Islet precursor cell (in vitro differentiated cells): ENCODE data around the gene TNFRSF14.
A peak's percentile ranks its signal among the peaks of the same experiment; 100 is the strongest.

Source experiments
- DNase-seq: peaks from one replicate; pipeline ENCODE4 v3.0.0-alpha.2; 2018

TNFRSF14 gene

DNA sequence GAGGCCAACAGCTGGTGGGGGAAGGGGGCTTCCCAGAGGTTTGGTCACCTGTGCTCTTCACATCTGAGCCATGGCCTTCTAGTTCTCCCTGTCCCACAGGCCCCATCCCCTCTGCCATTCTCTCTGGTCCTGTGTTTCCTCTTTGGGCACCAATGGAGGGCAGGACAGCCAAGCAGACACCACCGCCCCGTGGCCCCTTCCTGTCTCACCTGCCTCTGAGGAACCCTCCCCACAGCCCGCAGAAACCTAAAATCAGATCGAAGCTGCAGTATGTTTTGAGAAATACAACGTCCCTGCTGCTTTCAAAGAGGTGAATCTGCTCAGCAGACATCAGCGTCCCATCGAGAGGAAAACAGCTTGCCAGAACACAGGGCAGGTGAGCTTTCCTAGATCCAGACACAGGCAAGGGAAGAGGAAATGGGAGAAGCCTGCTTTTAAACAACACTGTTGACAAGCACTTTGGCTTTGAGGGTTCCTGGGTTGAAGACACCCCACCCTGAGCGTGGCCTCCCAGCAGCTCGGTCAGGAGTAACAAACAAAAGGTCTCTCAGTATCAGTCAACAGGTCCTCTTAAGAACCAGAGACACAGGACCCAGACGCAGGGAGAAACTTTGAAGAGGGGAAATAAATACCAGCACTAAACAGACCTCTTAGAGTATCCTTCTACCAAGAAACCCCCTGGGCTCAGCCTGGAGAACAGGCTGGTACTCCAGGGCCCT, 32.1 kb upstream of the TNFRSF14 start:
- no peak for DNase-seq

DNA sequence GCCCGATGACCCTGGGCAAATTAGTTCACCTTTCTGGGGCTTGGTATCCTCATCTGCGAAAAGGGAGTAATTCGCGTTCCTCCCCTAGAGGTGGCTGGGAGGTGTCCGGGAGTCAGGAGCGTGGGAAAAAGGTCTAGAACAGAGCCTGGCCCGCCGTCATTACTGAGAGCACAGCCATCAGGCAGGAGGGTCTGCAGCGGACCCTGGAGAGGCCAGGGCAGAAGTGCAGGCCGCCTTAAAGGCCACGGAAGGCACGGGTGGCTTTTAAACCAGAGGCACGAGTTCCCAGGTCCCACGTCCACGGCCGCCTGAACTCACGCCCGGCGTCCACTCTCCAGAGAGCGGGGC, 30.6 kb upstream of the TNFRSF14 start:
- no peak for DNase-seq

DNA sequence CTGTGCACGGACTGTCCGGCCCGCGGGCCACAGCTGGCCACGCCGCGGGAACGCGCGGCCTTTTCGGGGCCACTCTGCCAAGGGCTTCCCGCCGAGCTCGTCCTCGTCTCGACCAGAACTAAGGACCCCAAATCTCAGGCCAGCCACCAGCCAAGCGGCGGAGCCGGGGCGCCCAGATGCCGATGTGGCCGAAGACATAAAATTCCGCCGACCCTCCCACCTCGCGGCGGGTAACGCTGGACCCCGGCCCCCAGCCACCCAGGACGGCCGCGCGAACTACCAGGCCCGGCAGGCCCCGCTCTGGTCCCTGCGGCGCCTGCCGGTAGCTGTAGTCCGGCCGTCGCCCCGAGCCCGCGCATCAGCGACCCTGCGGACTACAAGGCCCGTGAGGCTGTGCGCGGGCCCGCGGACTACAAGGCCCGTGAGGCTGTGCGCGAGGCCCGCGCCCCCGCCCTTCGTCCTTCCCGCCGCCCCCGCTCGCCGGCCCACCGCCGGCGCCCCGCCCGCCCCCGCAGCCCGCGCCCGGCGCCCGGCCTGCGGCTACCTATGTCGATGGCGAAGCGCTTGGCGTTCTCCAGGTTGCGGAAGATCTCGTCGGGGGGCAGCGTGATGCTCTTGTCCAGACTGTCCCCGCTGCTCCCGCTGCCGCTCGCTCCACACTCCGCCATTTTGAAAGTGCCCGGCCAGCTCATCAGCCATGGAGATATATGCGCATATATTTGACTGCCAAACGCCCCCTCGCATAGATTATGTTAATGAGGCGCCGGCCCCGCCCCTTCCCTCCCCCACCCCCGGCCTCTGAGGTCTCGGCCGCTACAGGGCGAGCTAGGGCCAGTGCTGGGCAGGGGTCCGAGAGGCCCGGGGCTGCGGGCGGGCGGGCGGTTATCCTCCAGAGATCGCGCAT, 30.0 kb upstream of the TNFRSF14 start, which contains the start of gene PANK4:
Gene PANK4 (minus strand): TSS at position 677 of the 904 bp plus-strand sequence. CDS start 9 bp downstream, at position 668.
- DNase-seq = peak; percentile 95

DNA sequence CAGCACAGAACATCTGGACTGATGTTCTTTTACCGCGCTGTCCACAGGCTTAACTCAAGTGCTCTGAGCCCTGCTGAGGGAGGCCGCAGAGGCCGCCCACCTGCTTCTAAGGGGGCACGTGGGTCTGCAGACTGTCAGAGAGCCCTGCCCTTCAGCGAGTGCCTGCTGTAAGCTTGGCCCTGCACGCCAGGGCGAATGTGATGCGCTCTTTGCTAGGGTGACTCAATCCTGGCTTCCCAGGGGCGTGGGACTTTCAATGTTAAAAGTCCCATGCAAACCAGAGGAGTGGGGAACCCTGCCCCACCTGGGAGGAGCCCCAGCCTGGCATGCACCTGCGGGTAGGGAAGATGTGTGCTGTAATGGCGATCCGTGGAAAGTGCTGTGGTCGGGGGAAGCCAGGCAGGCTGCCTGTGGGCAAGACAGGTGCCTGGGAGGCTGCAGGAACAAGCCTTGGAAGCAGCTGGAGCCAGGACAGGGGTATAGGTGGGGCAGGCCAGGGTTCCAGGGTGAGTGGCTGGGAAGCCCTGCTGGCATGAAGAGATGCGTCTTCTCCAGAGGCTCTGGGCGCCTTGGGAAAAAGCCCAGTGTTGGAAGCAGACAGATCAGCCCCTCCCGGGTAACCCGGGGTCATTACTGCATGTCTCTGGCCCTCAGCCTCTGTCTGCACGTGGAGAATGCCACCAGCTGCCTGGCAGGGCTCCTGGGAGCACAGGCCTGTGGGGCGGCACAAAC, 29.2 kb upstream of the TNFRSF14 start:
- DNase-seq = no peak

DNA sequence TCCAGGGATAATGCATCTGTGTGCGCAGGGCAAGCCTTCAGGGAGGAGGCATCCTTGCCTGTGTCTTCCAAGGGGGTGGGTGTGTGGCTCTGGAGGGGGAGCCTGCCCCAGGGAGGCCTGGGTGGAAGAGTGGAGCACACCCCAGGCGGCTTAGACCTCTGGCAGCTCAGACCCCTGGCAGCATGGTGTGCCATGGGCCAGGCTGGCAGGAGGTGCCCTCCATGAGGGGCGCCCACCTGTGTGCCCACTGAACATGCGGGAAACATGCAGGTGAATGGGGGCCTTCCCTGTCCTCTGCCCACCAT, 28.7 kb upstream of the TNFRSF14 start:
- DNase-seq = no peak

DNA sequence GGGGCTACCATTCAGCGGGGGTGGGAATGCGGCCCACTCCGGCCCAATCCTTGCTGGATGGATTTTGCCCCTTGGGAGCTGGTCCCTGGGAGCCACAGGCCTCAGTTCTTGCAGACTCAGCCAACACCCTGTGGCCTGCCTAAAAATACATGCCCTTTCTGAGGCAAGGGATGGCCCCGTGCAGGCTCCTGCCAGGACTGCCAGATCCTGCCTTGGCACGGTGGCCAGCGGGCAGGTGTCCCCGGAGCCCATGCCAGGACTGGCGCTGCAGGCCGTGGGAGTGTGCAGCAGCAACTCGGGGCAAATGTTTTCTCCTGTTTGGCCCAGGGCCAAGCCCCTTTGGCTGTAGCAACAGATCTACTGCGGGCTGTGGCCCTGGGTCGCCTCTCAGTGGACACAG, 28.2 kb upstream of the TNFRSF14 start:
- DNase-seq = no peak

DNA sequence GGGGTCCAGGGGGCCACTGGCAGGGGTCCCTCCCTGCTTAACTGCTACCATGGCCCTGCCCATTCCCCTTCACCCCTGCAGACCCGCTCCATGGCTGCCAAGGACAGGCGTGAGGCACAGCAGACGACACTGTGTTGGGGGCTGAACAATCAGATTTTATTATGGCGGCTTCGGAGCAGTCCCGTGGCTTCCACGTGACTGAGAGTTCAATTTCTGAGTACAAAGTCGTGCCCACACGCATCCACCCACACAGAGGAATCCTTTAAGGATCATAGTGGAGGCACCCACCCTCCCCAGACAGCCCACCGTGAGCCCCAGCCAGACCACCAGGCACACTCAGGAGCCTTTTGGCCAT, 27.6 kb upstream of the TNFRSF14 start:
- no peak for DNase-seq

DNA sequence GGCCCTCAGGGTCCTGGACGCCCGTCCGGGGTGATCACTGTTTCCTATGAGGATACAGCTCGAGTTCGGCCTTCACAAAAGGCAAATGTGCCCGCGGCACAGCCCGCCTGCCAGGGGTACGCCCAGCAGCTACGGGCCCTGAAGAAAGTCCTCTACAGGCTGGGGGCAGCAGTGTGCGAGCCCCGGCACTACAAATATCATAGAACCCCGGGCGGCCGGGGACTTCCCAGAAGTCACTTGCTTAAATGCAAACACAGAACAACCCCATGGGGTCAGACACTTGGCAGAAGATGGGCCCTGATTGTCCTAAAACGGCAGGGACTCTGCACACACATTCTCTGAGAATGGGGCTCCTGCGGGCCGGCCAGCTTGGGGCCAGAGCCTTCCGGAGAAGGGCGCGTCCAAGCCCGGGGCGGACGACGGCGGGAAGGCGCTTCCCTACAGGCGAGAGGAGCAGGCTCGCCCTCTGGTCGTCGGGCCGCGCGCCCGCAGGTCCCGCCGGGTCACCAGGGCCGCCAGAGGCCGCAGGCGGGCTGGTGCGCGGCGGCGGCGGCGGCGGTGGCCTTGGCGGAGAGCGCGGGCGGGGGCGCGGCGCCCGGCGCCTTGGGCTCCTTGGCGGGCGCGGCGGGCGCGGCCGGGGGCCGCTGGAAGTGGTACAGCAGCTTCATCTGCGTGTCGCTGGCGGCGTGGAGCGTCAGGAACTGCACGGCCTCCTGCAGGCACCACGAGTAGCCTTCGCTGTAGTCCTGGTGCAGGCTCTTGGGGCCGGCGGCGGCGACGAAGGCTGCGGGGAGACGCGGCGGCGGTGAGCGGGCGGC, 27.0 kb upstream of the TNFRSF14 start:
- DNase-seq = peak; percentile 80

DNA sequence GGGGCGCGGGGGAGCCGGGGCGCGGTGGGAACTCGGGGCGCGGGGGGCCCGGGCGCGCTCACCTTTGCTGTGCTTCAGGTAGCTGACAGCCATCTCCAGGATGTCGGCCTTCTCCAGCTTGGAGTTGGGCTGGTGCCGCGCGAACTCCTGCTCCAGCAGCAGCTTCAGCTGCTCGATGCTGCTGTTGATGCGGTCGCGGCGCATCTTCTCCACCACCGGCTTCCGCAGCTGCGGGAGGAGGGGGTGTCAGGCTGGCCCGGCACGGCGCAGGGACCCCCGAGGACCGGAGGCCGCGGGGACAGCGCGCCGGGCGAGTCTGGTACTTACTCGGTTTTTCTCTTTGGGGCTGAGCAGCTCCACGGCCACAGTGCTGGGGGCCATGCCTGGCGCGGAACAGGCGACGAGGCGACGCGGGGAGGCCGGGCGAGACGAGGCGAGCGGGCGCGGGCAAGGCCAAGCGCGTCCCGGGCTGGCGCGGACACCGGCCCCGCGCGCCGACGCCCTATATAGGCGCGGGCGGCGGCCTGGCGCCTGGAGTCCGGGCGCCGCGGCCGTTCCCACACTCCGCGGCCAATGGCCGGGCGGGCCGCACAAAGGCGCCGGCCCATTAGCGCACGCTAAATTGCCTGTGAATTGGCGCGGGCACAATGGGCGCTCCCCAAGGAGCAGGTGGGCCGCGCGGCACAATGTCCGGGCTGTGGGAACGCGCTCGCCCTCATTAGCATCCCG, 26.2 kb upstream of the TNFRSF14 start, which contains the start of gene HES5:
Gene HES5 (minus strand): TSS at position 480 of the 729 bp plus-strand sequence. CDS start 99 bp downstream, at position 381.
- DNase-seq = no peak

DNA sequence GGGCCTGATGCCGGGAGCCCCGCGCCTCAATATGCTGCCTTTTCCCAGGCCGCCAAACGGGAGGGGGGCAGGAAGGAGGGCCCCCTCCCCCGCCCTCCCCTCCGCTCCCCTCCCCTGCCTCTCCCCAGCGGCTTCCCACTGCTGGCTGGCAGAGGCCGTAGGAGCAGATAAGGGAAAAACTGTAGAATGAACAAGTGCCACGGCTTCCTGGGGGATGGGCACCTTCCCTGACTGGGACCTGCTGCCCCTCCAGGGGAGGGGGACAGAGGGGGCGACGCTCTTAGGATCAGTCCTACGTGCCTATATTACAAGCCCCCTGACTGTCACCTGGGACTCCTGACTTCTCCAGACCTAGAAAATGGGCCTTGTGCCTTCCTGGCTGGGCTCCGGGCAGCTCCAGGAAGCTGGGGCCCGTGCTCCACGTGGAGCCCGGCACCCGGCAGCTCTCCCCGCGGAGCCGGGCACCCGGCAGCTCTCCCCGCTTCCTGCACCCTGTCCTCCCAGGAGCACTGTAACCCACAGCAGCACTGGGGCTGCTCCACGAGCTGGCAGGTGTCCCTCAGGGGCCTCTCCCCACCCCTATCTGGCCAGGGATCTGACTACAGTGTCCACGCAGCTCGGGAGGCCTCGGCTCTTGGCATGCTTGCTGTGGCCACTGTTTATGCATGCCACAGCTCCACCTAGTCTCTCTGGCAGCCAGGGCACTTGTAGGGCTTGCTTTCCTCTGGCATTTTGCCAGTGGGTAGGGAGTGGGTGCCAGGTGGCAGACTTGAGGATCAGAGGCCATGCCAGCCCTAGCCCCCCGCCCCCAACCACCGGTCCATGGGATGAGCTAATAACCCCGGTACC, 25.4 kb upstream of the TNFRSF14 start:
- no peak for DNase-seq

DNA sequence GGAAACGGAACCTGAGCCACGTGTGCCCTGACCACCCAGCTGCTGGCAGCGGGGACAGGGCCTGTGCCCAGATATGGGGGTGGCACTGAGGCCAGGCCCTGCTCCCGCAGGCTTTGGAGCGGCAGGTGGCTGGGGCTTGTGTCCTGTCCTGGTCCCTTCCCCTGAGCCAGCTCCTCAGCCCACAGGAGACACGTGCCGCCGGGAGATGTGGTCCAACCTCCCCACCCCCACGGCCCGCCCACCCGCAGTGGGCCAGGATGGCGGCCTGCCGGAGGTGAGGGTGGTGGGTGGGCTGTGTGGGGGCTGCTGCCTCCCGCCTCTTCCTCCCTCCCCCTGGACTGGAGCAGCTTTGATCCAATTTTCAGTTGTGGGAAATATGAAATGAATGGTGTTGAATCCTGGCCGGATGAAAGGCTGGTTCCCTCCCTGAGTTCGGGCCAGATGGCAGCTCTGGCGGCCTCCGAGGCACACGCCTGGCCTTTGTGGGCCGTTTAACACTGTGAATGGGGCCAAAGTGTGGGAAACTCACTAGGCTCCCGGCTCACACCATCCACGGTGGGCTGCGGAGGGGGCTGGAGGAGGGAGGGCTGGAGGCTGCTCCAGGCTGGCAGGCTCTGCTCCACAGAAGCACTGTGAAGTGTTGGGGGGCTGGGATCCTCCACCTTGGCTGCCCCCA, 23.5 kb upstream of the TNFRSF14 start:
- DNase-seq = no peak

DNA sequence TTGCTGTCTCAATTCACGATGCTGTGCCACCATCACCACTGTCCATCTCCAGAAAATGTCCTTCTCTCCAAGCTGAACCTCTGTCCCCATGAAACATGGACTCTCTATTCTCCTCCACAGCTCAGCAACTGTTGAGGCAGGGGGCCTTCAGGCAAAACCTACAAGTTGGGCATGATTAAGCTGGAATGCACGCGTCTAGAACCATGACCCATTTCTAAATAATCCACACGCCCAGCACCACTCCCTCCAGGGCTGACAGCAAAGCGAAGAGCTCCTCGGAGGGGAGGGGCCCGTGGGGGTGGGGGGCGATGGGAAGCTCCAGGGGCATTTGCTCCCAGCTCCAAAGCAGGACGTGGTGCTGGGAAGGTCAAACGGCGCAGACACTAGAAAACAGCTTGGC, 22.8 kb upstream of the TNFRSF14 start:
- DNase-seq = no peak

DNA sequence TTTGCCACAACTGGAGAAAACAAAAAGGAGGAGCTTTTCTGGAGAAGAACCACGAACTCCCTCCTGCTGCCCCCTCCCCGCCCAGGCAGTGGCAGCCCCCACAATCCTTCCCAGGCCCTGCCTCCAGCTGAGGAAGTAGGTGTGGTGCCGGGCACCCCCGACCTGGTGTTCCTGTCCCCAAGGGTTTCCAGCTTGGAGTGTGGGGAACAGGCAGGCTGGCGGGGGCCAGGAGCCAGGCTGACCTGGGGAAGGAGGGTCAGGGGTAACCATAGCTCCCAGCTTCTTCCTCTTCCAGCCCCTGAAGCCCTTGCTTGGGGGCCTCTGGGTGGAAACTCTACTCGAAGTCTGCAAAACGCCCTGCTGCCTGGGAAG, 21.9 kb upstream of the TNFRSF14 start:
- DNase-seq = no peak

DNA sequence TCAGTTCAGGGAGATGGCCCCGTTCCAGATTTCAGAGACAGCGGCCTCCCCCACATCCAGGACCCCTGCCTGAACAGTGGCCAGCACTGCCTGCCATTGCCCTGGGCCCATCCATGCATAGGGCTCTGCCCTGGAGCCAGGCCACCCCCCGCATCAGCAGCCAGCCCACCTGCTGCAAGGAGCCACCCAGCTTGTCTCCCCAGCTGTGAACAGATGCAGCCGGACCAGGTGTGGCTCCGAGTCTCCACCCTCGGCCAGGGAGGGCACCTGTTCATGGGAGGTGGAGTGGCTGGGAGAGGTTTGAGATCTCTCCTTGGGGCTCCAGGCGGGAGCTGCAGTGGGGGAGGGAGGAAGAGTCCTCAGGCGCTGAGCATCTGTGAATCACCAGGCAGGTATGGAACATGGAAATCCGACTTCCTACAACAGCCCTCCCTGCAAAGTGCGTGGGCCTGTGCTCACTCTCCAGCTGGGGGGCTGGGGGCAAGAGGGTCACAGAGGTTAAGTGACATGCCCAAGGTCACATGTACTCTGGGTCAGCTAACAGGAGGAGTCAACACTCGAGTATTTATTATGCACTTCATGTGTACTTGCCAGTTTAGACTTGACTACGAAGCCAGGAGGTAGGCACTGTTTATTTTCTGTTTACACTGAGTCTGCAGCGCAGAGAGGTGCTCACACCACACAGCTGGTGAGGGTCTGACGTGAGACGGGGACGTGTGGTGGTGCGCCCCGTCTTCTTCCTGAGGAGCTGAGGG, 21.3 kb upstream of the TNFRSF14 start:
- DNase-seq = peak; percentile 92

DNA sequence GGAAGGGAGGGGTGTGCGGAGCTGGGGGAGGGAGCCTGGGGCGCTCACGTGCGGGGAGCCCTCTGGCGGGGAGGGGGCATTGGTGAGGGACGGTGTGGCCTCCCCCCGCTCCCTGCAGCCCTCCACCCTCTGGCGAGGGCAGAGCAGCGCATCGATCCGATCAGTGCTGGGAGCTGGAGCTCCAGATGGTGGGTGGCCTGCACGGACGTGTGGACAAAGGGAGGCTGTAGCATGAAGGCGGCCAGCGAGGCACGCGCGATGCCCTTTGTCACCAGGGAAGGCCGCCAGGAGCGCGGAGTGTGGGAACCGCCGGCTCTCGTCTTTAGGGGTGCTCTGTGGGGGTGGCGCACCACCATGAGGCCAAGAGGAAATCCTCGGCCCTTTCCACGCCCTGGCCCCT, 20.7 kb upstream of the TNFRSF14 start:
- DNase-seq = no peak

DNA sequence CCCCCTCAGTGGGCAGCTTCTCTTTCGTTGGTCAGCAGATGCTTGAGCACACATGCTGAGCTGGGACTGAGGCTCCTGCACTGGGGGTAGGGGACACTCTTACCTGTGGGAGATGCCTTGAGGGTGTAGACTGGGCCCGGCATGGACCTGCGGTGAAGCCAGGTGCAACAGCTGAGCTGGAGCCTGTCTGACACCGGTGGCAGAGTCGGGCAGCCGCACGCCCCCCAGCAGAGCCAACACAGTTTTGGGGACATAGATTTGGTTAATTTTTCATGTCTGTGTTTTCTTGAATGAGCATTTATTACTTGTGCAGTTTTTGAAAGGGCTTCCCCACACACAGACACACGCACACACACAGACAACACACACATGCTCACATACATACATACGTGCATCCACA, 20.2 kb upstream of the TNFRSF14 start:
- DNase-seq = no peak

DNA sequence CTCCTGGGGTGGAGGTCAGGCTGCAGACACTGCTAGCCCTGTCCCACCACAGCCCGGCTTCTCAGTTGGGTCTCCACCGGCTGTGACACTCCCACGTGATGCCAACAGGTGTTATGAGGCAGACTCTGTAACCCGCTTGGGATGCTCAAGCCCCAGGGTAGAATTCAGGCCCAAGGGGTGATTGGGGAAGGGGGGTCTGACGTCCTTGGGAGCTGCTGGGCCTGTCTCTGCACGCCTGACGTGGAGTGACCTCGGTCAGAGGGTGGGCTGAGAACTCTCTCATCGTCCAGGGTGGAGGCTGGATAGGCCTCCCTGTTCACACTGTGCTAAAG, 18.4 kb upstream of the TNFRSF14 start:
- DNase-seq = no peak

DNA sequence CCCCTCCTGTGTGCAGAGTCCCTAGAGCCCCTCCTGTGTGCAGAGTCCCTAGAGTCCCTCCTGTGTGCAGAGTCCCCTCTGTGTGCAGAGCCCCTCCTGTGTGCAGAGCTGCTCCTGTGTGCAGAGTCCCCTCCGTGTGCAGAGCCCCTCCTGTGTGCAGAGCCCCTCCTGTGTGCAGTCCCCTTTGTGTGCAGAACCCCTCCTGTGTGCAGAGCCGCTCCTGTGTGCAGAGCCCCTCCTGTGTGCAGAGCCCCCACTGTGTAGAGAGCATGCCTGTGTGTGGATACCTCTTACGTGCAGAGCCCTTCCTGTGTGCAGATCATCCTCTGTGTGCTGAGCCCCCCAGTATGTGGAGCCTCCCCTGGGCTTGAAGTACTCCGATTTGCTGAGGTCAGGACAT, 17.8 kb upstream of the TNFRSF14 start:
- DNase-seq = no peak

DNA sequence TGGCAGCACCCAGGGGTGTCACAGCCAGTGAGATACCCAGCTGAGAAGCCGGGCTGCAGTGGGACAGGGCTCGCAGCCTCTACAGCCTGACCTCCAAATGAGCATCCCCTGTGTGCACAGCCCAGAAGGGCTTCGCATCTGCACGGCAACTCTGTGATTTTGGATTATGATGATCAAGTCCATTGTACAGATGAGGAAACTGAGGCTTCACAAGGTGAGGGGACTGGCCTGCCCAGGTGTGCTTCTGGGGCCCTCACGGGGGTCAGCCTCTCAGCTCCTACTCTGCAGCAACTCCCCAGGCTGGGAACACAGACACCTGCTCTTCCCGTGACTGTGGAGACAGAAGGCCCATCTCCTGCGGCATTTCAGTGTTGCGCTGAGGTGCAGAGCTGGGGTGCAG, 17.3 kb upstream of the TNFRSF14 start:
- DNase-seq = no peak

DNA sequence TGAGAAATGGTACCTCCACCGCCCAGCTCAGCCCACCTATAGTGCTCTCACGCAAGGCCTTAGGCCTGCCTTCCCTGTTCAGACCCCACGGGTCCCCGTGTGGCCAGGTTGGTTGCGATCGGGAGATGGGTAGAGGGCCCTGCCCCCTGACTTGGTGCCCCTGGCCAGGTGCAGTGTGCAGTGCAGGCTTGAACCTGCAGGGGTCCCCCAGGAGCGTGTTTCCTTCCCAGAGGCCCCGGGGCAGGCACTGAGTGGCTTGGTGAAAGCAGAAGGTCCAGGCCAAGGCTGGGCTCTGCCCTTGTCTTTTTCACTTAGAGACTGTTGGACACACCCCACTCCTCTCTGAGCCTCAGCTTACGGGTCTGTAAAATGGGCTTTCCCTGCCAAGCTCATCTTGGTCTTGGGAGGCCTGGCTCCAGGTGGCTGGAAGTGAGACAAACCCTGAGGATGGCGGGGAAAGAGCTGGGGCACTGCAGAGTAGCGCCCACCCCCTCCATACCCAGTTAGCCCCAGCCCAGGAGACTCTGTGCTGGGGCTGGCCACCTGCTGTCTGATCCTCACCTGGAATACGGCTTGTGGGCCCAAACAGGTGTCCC, 16.8 kb upstream of the TNFRSF14 start:
- DNase-seq = peak; percentile 70
